GM21737 (cell line): ENCODE data around the gene RAE1.

ENCODE experiments used
- ATAC-seq: cut with Tn5 transposase; IDR thresholded peaks from one replicate; pipeline ENCODE4 v1.9.1; 2021; ENCODE audit warnings: mild to moderate bottlenecking, moderate library complexity; ENCODE audit not compliant: unreplicated experiment

RAE1 gene

DNA sequence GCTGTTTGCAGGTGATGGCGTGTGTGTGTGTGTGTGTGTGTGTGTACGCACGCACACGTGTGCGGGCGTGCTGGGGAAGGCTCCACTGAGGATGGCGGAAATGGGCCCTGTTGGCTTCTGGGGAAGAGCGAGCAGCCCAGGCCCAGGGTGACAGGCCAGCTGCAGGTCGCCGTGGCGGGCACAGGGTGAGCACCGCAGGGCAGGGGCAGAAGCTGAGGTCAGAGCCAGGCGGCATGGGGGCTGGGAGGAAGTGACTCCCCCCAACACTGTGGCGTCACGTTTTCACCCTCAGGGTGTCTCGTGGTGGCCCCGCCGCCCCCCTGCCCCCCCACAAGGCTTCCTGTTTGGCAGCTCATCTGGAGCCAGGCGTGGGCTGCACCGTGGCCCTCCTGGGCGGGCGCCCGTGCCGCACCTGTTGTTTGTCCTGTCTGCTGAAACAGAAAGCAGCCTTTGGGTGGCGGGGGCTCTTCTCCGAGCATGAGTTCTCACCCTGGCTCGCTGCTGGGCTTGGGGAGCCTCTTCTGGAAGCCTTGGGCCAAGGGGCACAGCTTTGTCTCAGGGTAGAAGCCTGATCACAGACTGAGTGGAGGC lies 47.3 kb downstream of the RAE1 start:
- peak; percentile 48 for ATAC-seq

DNA sequence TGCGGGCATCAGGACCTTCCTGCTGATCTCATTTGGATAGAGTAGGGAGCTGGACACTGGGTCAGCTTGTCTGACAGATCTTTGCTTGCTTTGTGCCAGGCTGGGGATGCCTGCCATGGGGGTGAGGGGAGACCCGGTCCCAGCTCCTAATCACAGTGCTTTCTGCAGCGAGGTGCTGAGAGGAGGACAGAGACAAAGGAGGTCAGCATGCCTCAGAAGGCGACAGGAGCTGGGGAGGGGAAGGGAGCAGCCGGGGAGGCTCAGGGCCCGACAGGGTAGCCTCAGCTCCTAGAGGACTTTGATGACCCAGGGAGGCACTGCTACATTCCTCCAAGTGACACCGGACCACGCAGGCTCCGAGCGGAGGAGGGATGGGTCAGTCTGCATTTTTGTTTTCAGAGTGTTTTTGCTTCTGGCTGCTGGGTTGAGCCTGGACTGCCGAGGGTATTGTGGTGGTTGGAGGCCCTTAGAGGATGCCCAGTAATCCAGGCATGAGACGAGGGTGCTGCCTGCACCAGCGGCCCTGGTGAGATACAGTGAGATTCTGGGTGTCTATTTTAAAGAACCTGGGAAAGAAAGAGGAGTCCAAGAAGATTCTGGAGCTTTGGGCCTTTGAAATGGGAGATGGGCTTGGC lies 48.0 kb downstream of the RAE1 start:
- no peak for ATAC-seq

DNA sequence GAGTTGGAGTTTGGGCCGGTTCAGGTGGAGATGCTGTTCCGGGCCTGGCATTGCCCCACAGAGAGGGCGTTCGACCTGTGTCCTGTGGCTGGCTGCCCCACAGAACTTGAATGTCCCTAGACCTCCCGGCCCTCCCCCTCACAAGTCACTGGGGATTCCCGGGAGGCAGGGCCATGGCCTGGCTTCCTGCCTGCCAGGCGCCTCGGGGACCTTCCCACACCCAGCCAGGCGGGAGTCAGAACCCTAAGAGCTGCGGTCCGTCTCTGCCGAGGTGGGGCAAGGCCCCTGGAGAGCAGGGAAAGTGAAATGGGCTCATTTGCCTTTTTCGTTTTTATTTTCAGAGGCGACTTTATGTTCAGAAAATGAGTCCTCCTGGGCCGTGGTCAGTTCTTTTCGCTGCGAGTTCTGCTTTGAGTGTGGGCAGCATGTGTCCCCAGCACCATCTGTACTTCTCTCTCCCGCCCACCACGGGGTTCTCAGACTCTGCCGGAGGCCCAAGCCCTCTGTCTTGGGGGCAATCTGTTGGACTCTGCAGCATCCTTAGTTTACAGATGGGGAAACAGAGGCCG lies 48.6 kb downstream of the RAE1 start:
- peak; percentile 34 for ATAC-seq

GRCh38 chr20:57400231-57400701 lies 49.2 kb downstream of the RAE1 start:
- no peak for ATAC-seq

GRCh38 chr20:57400821-57401564 lies 49.9 kb downstream of the RAE1 start:
- peak; percentile 19 for ATAC-seq

GRCh38 chr20:57401565-57401918 lies 50.5 kb downstream of the RAE1 start:
- ATAC-seq: no peak

- no peak for ATAC-seq
These were observed 51.4 kb downstream of the RAE1 start for GRCh38 chr20:57402206-57403125.

DNA sequence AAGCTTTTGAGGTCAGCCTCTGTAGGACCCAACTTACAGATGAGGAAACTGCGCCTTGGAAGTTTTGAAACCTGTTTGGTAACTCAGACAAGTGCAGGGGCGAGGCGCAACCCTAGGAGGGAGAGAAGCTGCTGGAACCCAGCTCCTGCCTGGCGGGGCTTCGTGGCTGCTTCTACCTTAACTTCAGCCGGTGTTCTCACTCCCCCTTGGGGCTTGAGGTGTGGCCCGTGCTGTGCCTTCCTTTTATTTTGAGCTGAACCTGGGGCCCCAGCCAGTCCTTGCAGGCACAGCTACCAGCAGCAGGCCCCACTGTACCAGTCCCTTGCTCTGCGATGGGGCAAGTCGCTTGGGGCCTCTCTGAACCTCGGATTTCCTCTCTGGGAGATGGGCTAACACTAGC lies 52.2 kb downstream of the RAE1 start:
- no peak for ATAC-seq

- no peak for ATAC-seq
These were observed 53.0 kb downstream of the RAE1 start for GRCh38 chr20:57404006-57404405.

- ATAC-seq: no peak
These were observed 53.5 kb downstream of the RAE1 start for GRCh38 chr20:57404419-57405072.

GRCh38 chr20:57405236-57406016 lies 54.4 kb downstream of the RAE1 start:
- ATAC-seq: no peak

DNA sequence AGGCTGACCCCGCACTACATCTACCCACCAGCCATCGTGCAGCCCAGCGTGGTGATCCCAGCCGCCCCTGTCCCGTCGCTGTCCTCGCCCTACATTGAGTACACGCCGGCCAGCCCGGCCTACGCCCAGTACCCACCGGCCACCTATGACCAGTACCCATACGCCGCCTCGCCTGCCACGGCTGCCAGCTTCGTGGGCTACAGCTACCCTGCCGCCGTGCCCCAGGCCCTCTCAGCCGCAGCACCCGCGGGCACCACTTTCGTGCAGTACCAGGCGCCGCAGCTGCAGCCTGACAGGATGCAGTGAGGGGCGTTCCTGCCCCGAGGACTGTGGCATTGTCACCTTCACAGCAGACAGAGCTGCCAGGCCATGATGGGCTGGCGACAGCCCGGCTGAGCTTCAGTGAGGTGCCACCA lies 56.5 kb downstream of the RAE1 start:
- no peak for ATAC-seq

GRCh38 chr20:57408131-57408530 lies 57.1 kb downstream of the RAE1 start:
- ATAC-seq: no peak

DNA sequence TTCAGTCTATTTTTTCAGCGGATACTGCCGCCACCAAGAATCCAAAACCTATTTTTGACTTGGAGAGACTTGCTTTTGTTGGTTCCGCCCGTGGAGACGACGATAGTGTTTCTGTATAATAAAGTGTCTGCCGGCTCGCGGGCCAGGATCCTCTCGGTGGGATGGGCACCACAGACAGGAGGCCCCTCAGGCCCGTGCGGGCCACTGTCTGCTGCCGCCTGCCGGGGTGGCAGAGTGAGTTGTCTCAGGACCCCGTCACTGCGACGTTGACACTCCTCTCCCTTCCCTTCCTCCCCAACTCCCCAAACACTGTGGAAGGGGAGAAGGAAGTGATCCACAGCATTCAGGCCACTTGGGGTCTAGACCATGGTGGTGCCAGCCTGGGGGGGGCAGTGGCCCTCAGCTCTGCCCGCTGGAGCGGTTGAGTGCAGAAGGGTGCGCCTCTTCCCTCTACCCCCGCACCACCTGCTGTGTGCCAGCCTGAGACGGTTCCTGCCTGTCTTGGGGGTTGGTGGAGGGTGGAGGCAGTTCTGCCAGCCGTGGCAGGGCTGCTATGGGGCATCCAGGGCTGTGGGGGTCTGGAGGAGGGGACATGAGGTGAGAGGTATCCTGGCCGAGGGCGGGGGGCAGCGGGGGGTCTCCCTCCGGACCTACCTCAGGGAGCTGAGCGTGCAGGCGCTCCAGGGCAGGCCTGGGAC lies 57.6 kb downstream of the RAE1 start:
- ATAC-seq: no peak

- no peak for ATAC-seq
These were observed 58.2 kb downstream of the RAE1 start for GRCh38 chr20:57409316-57409671.

GRCh38 chr20:57409672-57410397 lies 58.8 kb downstream of the RAE1 start:
- no peak for ATAC-seq

DNA sequence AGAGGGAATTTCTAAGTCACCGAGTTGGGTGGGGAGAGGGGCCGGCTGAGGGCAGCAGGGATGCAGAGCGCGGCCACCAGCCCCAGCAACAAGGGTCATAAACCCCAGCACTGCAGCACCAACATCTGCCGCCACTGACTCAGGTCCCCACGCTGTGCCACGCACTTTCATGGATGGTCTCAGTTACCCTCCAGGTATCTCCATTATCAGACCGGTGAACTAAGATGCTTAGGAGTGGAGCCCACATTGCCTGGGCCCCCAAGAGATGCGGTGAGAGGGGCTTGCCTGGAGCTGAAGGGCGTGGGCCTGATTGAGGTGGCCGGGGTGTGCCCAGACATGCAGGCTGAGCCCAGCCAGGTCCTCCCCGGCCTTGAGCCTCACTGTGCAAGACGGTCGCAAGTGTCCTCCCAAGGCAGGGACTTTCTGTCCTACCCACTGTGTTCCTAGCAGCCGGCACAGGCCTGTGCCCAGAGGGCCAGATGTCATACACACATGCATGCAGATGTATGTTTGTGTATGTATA lies 59.4 kb downstream of the RAE1 start:
- no peak for ATAC-seq

GRCh38 chr20:57410924-57411323 lies 59.9 kb downstream of the RAE1 start:
- ATAC-seq: no peak
